MM.1S (cell line): ENCODE measurements around the gene SRP54.

Experiments used
- CTCF ChIP-seq: fragments of 300-600 bp; sonication (generic); IDR thresholded peaks from 2 replicates; pipeline ENCODE4 v1.5.1; 2016; ENCODE audit warnings: antibody characterized with exemption, low read length, mixed read lengths
- EZH2 ChIP-seq: fragments of 300-600 bp; sonication (generic); optimal IDR thresholded peaks from 2 replicates; pipeline ENCODE3; 2017; ENCODE audit warnings: low read depth, mild to moderate bottlenecking, antibody characterized with exemption, low read length, mixed read lengths

- TF ChIP-seq CTCF (no peak), EZH2 (no peak)
These were observed 89.4 kb downstream of the SRP54 start for GRCh38 chr14:35072226-35072625.
